Cardiac muscle cell (in vitro differentiated cells and primary cell): Measurements from ENCODE around the gene DOCK4. TPM values are rescaled to one million over a fixed set of nuclear protein-coding genes. Genes with fewer than 3 reads are reported as not detected.

ENCODE experiments used
- DNase-seq, 2 donors: peaks; one replicate each; pipeline versions ENCODE4 v3.0.0 to v3.0.0-alpha.2; 2010 to 2017; ENCODE audit warnings: low read depth in 1 of 2, low spot score in 1 of 2
- H3K27ac ChIP-seq: fragments of 200-600 bp; sonication (generic); 2 replicates; pipeline ENCODE4 v1.5.1; 2016
- H3K27me3 ChIP-seq: fragments of 200-600 bp; sonication (generic); 2 replicates; pipeline ENCODE4 v1.6.0; 2016; ENCODE audit warnings: control low read depth
- H3K36me3 ChIP-seq: fragments of 200-600 bp; sonication (generic); 2 replicates; pipeline ENCODE4 v1.5.1; 2016; ENCODE audit warnings: control low read depth
- H3K4me1 ChIP-seq: fragments of 200-600 bp; sonication (generic); 2 replicates; pipeline ENCODE4 v1.8.1; 2017; ENCODE audit warnings: low read depth, mild to moderate bottlenecking, mixed run types
- H3K4me3 ChIP-seq: fragments of 200-600 bp; sonication (generic); 2 replicates; pipeline ENCODE4 v1.5.1; 2016; ENCODE audit warnings: mild to moderate bottlenecking
- H3K9me3 ChIP-seq: fragments of 200-600 bp; sonication (generic); 2 replicates; pipeline ENCODE4 v1.5.1; 2017; ENCODE audit warnings: low read depth, mild to moderate bottlenecking, control low read depth
- CTCF ChIP-seq: IDR thresholded peaks from 2 replicates; pipeline ENCODE4 v1.5.1; 2012; ENCODE audit warnings: low read depth, mild to moderate bottlenecking, low read length
- polyA plus RNA-seq: library from polyadenylated mRNA; unstranded; fragments of >200 nt; fragmentation: Nextera tagmentation; extraction: Ambion mirVana; gene quantifications from 2 replicates; pipeline ENCODE4 v1.2.1, GENCODE V29; 2016
- total RNA-seq: library from RNA; depleted of rRNA; stranded (reverse); fragments of >200 nt; gene quantifications from 2 replicates; pipeline ENCODE4 v1.2.3, GENCODE V29; 2016

DOCK4 gene
- total and polyA plus RNA-seq, 2 experiments from 2014 or later: 5.3 to 11.4 TPM

DNA sequence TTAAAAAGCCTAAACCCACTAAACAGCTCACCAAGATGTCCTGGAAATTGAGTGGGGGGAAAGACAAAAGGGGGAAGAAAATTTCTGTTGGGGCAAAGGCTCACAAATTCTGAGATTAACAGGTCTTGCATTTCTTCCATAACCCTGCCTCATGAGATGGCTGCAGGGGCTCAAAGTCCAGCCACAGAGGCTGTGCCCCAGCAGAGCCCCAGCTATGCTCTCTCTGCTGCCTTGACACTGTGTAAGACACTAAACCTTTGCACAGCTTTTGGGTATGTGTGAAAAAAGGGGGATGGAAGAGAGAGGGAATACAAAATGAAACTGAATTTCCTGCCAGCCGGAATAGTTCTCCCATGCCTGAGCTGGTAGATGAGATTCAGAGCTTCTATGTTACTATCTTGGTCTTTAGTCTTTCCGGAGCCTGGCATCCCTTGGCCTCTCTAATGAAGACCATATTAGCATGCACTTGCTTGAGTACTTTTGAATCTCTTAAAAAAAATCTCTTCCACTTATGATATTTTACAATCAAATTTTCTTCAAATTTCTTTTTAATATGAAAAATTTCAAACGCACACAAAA is 403.9 kb downstream of the DOCK4 start:
- TF ChIP-seq CTCF: no peak
- Histone ChIP-seq H3K27ac (no peak overlapping the region), H3K36me3 (no peaks in the 10 kb centered on the region), H3K9me3 (no peaks in the 10 kb centered on the region), H3K27me3 (no peaks in the 10 kb centered on the region), H3K4me1 (peaks cover 11% of the 10 kb centered on the region), H3K4me3 (no peak overlapping the region)
- no peak for DNase-seq

DNA sequence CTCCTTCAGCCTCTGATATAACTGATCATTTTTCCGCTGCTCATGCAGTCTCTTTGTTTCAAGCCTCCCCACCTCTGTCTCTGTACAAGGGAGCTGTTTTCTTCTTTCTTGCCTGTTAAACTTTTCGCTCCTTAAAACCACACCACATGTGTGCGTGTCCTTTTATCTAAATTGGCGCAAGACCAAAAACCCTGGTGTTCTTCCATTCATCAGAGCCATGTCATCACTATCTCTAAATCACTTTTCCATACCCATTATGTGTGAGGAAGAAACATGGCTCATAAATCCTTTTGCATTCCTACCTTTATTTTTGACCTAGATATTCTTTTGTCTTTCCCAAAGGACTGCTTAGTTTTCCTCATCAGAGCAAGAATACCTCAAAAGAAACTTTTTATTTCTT is 404.9 kb downstream of the DOCK4 start:
- Histone ChIP-seq H3K9me3 (no peaks in the 10 kb centered on the region), H3K36me3 (no peaks in the 10 kb centered on the region), H3K27me3 (no peaks in the 10 kb centered on the region), H3K27ac (no peak overlapping the region), H3K4me3 (no peak overlapping the region), H3K4me1 (peaks cover 11% of the 10 kb centered on the region)
- DNase-seq: peak in 1 of 2 donors; percentile 33
- no peak for TF ChIP-seq CTCF

DNA sequence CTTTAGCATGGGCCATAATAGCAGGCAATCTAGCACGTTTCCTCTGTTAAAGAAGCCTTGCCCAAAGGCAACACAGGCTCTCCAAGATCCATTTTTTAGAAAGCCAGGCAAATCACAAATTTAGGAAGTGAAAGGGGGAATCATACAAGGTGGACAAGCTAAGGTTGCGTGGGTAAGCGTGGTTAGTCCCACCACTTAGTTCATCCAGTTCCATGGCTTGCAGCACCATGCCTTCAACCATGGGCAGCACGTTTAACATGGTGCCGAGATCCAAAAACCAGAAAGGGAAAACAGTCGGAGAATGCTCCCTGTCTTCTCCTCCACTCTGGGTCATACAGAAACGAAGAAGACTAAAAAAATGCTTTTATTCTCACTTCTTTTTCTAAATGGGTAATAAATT is 409.5 kb downstream of the DOCK4 start:
- peak in 1 of 2 donors; percentile 27 for DNase-seq
- H3K27me3 ChIP-seq: no peaks in the 10 kb centered on the region
- H3K36me3 ChIP-seq: no peaks in the 10 kb centered on the region
- no peak for TF ChIP-seq CTCF
- H3K27ac ChIP-seq: no peak overlapping the region
- H3K4me3 ChIP-seq: no peak overlapping the region
- no peaks in the 10 kb centered on the region for H3K9me3 ChIP-seq
- H3K4me1 ChIP-seq: no peaks in the 10 kb centered on the region

DNA sequence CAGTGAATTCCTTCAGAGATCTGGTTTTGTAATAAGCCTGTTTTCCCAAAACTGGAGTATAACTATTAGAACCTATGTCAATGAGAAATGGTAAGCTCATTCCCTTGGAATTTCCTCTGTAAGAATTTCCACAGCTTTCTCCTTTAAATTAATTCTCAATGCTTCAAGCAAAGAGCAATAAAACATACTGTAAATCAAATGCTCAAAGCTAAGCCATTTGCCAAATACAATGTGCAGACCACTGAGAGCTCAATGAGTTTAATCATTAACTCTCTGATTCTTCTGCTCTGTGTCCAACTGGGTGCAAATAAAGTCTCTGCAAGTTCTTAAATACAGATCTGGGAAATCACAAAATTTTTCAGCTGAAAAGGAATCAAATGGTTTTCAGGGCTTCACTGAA is 416.3 kb downstream of the DOCK4 start:
- DNase-seq: no peak
- no peaks in the 10 kb centered on the region for H3K36me3 ChIP-seq
- peaks cover 10% of the 10 kb centered on the region for H3K4me1 ChIP-seq
- H3K9me3 ChIP-seq: no peaks in the 10 kb centered on the region
- H3K27me3 ChIP-seq: peaks cover 11% of the 10 kb centered on the region
- TF ChIP-seq CTCF: no peak
- no peak overlapping the region for H3K27ac ChIP-seq
- H3K4me3 ChIP-seq: no peak overlapping the region

GRCh38 chr7:111789048-111789320 is 417.2 kb downstream of the DOCK4 start:
- no peak for DNase-seq
- Histone ChIP-seq H3K27me3 (peaks cover 14% of the 10 kb centered on the region), H3K27ac (no peak overlapping the region), H3K4me3 (no peak overlapping the region), H3K36me3 (no peaks in the 10 kb centered on the region), H3K9me3 (no peaks in the 10 kb centered on the region), H3K4me1 (peaks cover 10% of the 10 kb centered on the region)
- no peak for TF ChIP-seq CTCF
